Mesenchymal stem cell (in vitro differentiated cells and primary cell): ENCODE results near the gene HOXA3.

Experiments used
- DNase-seq: peaks from one replicate; pipeline ENCODE4 v3.0.0-alpha.2; 2013
- H2AFZ ChIP-seq: one replicate; pipeline ENCODE4 v1.6.1; 2013; ENCODE audit warnings: low read depth, mild to moderate bottlenecking, control low read depth, inconsistent platforms, low read length, moderate library complexity
- H2AK5ac ChIP-seq: 2 replicates; pipeline ENCODE4 v1.6.1; 2013; ENCODE audit warnings: low read length, moderate library complexity, mild to moderate bottlenecking, inconsistent platforms; ENCODE audit not compliant: severe bottlenecking
- H2BK120ac ChIP-seq: one replicate; pipeline ENCODE4 v1.6.1; 2013; ENCODE audit warnings: low read depth, mild to moderate bottlenecking, inconsistent platforms, low read length, moderate library complexity
- H2BK12ac ChIP-seq, 2 experiments: one replicate each; pipeline ENCODE4 v1.6.1; 2013; ENCODE audit warnings: inconsistent platforms in 2 of 2, low read length in 2 of 2, mild to moderate bottlenecking in 2 of 2, moderate library complexity in 2 of 2, control low read depth in 1 of 2
- H2BK15ac ChIP-seq: one replicate; pipeline ENCODE4 v1.6.1; 2013; ENCODE audit warnings: mild to moderate bottlenecking, low read depth, inconsistent platforms; ENCODE audit not compliant: poor library complexity, severe bottlenecking
- H2BK5ac ChIP-seq: 2 replicates; pipeline ENCODE4 v1.6.1; 2013; ENCODE audit warnings: low read depth, mild to moderate bottlenecking, low read length, control low read depth, inconsistent platforms; ENCODE audit not compliant: poor library complexity, severe bottlenecking
- H3K14ac ChIP-seq, 2 experiments: one replicate each; pipeline ENCODE4 v1.6.1; 2013; ENCODE audit warnings: inconsistent platforms in 2 of 2, low read length in 2 of 2, control low read depth in 1 of 2, mild to moderate bottlenecking in 1 of 2, moderate library complexity in 1 of 2
- H3K18ac ChIP-seq, 2 experiments: one replicate each; pipeline ENCODE4 v1.6.1; 2013; ENCODE audit warnings: inconsistent platforms in 2 of 2, low read length in 2 of 2, control low read depth in 1 of 2, low read depth in 1 of 2, mild to moderate bottlenecking in 1 of 2
- H3K23ac ChIP-seq, 2 experiments: one replicate each; pipeline ENCODE4 v1.6.1; 2013; ENCODE audit warnings: inconsistent platforms in 2 of 2, low read length in 2 of 2, mild to moderate bottlenecking in 2 of 2, moderate library complexity in 2 of 2, control low read depth in 1 of 2
- H3K27ac ChIP-seq: 2 replicates; pipeline ENCODE4 v1.5.1; 2013; ENCODE audit warnings: mild to moderate bottlenecking, moderate library complexity, low read length, control low read depth, inconsistent platforms; ENCODE audit not compliant: poor library complexity, severe bottlenecking
- H3K27me3 ChIP-seq, 2 experiments: 2 replicates each; pipeline versions ENCODE4 v1.6.1 to v1.7.0; 2013; ENCODE audit warnings: low read length in 2 of 2, mild to moderate bottlenecking in 2 of 2, moderate library complexity in 2 of 2, control low read depth in 1 of 2, inconsistent platforms in 1 of 2; ENCODE audit not compliant: control insufficient read depth in 1 of 2, insufficient read depth in 1 of 2
- H3K36me3 ChIP-seq, 2 experiments: 2 replicates each; pipeline versions ENCODE4 v1.6.1 to v1.7.0; 2013; ENCODE audit warnings: low read length in 2 of 2, control low read depth in 1 of 2, inconsistent platforms in 1 of 2, low read depth in 1 of 2, mild to moderate bottlenecking in 1 of 2; ENCODE audit not compliant: insufficient read depth in 2 of 2, control insufficient read depth in 1 of 2
- H3K4ac ChIP-seq, 2 experiments: one replicate each; pipeline ENCODE4 v1.6.1; 2013; ENCODE audit warnings: inconsistent platforms in 2 of 2, low read length in 2 of 2, mild to moderate bottlenecking in 2 of 2, moderate library complexity in 2 of 2, control low read depth in 1 of 2, low read depth in 1 of 2
- H3K4me1 ChIP-seq: 2 replicates; pipeline ENCODE4 v1.6.1; 2013; ENCODE audit warnings: low read depth, low read length, control low read depth; ENCODE audit not compliant: control insufficient read depth, insufficient read depth
- H3K4me2 ChIP-seq: 2 replicates; pipeline ENCODE4 v1.6.1; 2013; ENCODE audit warnings: low read length, mild to moderate bottlenecking, inconsistent platforms; ENCODE audit not compliant: poor library complexity, severe bottlenecking
- H3K4me3 ChIP-seq, 2 experiments: 2 replicates each; pipeline versions ENCODE4 v1.5.1 to v1.7.0; 2013; ENCODE audit warnings: low read length in 2 of 2, mild to moderate bottlenecking in 2 of 2, control low read depth in 1 of 2, low read depth in 1 of 2; ENCODE audit not compliant: insufficient read depth in 1 of 2
- H3K79me1 ChIP-seq: replicated peaks from 2 replicates; pipeline ENCODE4 v1.6.1; 2013; ENCODE audit warnings: mild to moderate bottlenecking, control low read depth, low read length, inconsistent platforms; ENCODE audit not compliant: poor library complexity, severe bottlenecking
- H3K9ac ChIP-seq: 2 replicates; pipeline ENCODE4 v1.7.0; 2013; ENCODE audit warnings: mild to moderate bottlenecking, low read length, moderate library complexity
- H3K9me3 ChIP-seq: 2 replicates; pipeline ENCODE4 v1.7.0; 2013; ENCODE audit warnings: mild to moderate bottlenecking, low read length; ENCODE audit not compliant: control insufficient read depth
- H4K8ac ChIP-seq: one replicate; pipeline ENCODE4 v1.6.1; 2013; ENCODE audit warnings: inconsistent platforms, mild to moderate bottlenecking, low read length, moderate library complexity
- H4K91ac ChIP-seq: one replicate; pipeline ENCODE4 v1.6.1; 2013; ENCODE audit warnings: mild to moderate bottlenecking, low read length, inconsistent platforms
- WGBS: methylation state at CpG from one replicate; pipeline ENCODE4 v1.1.7; 2013; ENCODE audit warnings: mixed read lengths; 5-methylcytosine and 5-hydroxymethylcytosine counted together

The HOXA3 gene

DNA sequence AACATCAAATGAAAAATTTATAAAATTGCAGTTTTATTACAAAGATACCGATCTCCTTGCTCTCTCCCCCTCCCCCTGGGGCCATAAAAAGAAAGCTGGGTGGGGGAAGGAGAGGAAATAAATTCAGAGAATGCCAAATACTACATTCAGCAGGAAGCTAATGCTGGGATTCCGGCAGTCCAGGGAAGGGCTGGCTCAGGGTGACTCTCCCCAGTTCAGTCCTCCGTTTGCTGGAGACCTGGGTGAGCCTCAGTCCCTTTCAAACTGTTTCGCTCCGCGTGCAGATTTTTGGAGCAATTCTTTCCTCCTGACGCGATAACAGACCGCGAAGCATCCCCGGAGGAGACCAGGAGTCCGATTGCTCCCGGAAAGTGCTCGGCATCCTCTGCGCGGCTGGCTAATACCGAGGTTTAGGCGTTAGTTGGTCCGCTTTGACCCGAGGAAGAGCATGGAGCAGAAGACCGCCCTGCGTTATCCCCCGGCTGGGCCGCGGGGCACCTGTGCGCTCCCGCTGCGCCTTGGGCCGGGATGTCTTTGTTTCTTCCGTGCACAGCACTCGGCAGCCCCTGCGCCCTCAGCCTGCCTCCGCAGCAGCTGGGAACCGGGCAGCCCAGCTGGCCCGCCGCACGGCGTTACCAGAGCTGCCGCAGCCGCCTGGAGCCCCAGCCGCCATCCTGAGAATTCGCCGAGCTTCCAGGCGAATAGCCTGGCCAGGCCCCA, 46.0 kb downstream of the HOXA3 start:
- H3K23ac ChIP-seq: peak overlapping the region in 1 of 2 experiments; percentile 6
- peak overlapping the region; percentile 96 for H3K9ac ChIP-seq
- H4K8ac ChIP-seq: peak overlapping the region; percentile 76
- H3K9me3 ChIP-seq: no peaks in the 10 kb centered on the region
- peak overlapping the region; percentile 1 to 8 for H2BK12ac ChIP-seq
- H2AK5ac ChIP-seq: peak overlapping the region; percentile 18
- peaks cover 6 to 28% of the 10 kb centered on the region in 2 experiments for H3K36me3 ChIP-seq
- H3K14ac ChIP-seq: no peak overlapping the region
- H3K4me1 ChIP-seq: peaks cover 33% of the 10 kb centered on the region
- peak overlapping the region; percentile 52 to 54 for H3K4ac ChIP-seq
- H2BK120ac ChIP-seq: peak overlapping the region; percentile 66
- peak overlapping the region; percentile 96 for H2BK5ac ChIP-seq
- peak overlapping the region; percentile 70 to 85 for H3K18ac ChIP-seq
- peak overlapping the region; percentile 12 for H2BK15ac ChIP-seq
- no peaks in the 10 kb centered on the region for H3K79me1 ChIP-seq
- H3K4me3 ChIP-seq: peak overlapping the region; percentile 47 to 65
- peak; percentile 53 for DNase-seq
- H4K91ac ChIP-seq: peak overlapping the region; percentile 90
- 3% methylated on average over 43 of the region's 44 CpGs for WGBS
- peak overlapping the region; percentile 73 for H3K4me2 ChIP-seq
- no peaks in the 10 kb centered on the region for H3K27me3 ChIP-seq
- H2AFZ ChIP-seq: no peak overlapping the region
- H3K27ac ChIP-seq: peak overlapping the region; percentile 82

DNA sequence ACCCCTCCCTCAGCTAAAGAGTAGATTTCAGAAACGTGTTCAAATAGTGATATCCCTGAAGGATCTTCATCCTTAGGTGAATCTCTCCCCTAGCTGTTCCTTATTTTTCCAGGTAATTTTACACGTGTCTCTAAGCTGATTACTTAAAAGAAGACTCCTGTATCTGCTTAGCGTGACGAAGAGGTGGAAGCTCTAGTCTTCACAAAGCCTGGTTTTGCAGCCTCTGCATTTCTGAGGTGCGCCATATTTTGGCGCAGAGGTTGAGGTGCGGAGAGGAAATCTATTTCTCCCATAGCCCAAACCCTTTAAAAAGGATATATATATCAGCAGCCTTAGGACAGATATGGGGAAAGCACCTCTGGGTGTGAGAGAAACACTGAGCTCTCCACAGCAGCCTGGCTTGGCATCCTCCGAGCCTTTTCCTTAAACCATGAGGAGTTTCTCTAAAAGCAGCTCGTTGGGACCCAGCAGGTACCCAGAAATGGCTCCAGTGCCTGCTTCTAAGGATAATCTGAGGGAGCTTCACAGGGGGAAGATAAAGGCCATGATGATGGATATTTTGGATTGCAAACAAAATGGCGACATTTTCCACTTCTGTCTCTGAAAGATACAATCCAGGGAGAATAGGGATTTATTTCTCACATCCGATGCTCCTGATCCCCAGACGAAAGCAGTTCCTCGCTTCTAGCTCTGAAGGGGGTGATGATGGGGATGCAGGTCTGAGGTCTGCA, 46.9 kb downstream of the HOXA3 start:
- H3K4me3 ChIP-seq: no peak overlapping the region
- peak overlapping the region; percentile 76 for H3K27ac ChIP-seq
- H2BK15ac ChIP-seq: no peak overlapping the region
- no peak overlapping the region for H3K14ac ChIP-seq
- H3K9me3 ChIP-seq: no peaks in the 10 kb centered on the region
- no peak overlapping the region for H2AFZ ChIP-seq
- 25% methylated on average over 9 of the region's 13 CpGs for WGBS
- H3K4ac ChIP-seq: no peak overlapping the region
- H3K36me3 ChIP-seq: peaks cover 12 to 35% of the 10 kb centered on the region in 2 experiments
- H2AK5ac ChIP-seq: peak overlapping the region; percentile 80
- no peak overlapping the region for H3K18ac ChIP-seq
- H2BK12ac ChIP-seq: no peak overlapping the region
- H2BK120ac ChIP-seq: no peak overlapping the region
- no peak overlapping the region for H4K91ac ChIP-seq
- no peak overlapping the region for H2BK5ac ChIP-seq
- no peak for DNase-seq
- no peak overlapping the region for H4K8ac ChIP-seq
- H3K79me1 ChIP-seq: no peaks in the 10 kb centered on the region
- H3K4me2 ChIP-seq: peak overlapping the region; percentile 34
- no peaks in the 10 kb centered on the region for H3K27me3 ChIP-seq
- peak overlapping the region; percentile 96 for H3K9ac ChIP-seq
- peaks cover 34% of the 10 kb centered on the region for H3K4me1 ChIP-seq
- H3K23ac ChIP-seq: no peak overlapping the region

DNA sequence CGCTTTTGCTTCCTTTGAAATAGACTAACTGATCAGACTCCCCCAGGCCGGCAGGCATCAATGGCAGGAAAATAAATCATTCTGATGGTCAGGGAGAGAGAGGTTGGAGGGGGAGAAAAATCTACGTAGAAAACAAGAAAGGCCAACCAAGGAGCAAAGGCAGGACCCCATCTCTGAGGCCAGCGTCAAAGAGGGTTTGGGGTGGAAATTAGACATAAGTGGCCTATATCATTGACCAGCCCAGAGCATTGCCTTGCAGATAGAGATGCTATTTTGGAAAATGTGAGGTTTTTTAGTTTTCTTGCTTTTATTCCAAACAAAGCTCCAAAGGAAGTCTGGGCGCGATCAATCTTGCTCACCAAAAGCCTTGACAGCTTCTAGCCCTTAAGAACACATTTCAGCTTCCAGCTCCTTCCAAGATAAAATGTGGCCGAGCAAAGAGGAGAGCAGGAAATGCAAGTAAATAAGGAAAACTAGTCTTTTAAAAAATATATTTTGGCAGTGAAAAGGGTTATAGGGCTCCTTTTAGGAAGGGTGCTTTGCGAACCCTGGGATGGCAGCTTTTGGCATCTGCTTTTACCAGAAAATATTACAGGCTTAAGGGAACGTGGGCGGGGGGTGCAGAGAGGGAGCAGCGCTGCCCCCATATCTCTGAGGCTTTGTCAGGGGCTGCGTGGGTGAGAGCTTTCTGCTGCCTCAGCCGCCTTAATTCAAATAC, 47.9 kb downstream of the HOXA3 start:
- H2BK15ac ChIP-seq: no peak overlapping the region
- H2BK12ac ChIP-seq: no peak overlapping the region
- peaks cover 26% of the 10 kb centered on the region for H3K4me1 ChIP-seq
- no peak overlapping the region for H4K91ac ChIP-seq
- H3K18ac ChIP-seq: no peak overlapping the region
- peak overlapping the region; percentile 90 for H3K27ac ChIP-seq
- H3K4ac ChIP-seq: no peak overlapping the region
- H4K8ac ChIP-seq: no peak overlapping the region
- no peak overlapping the region for H2AFZ ChIP-seq
- WGBS: 31% methylated on average over 11 of the region's 13 CpGs
- peak overlapping the region; percentile 92 for H3K4me2 ChIP-seq
- H3K4me3 ChIP-seq: no peak overlapping the region
- no peaks in the 10 kb centered on the region for H3K9me3 ChIP-seq
- H3K23ac ChIP-seq: no peak overlapping the region
- peak overlapping the region; percentile 96 for H3K9ac ChIP-seq
- no peak overlapping the region for H2BK5ac ChIP-seq
- no peaks in the 10 kb centered on the region for H3K27me3 ChIP-seq
- H2AK5ac ChIP-seq: peak overlapping the region; percentile 44
- H2BK120ac ChIP-seq: no peak overlapping the region
- no peak overlapping the region for H3K14ac ChIP-seq
- peaks cover 8 to 26% of the 10 kb centered on the region in 2 experiments for H3K36me3 ChIP-seq
- peak; percentile 27 for DNase-seq
- H3K79me1 ChIP-seq: no peaks in the 10 kb centered on the region
